ENCODE data around the gene EPB41L4B.

GRCh38 chr9:109250771-109251079, 70.1 kb downstream of the EPB41L4B start:
- TF ChIP-seq, protein P1, sequence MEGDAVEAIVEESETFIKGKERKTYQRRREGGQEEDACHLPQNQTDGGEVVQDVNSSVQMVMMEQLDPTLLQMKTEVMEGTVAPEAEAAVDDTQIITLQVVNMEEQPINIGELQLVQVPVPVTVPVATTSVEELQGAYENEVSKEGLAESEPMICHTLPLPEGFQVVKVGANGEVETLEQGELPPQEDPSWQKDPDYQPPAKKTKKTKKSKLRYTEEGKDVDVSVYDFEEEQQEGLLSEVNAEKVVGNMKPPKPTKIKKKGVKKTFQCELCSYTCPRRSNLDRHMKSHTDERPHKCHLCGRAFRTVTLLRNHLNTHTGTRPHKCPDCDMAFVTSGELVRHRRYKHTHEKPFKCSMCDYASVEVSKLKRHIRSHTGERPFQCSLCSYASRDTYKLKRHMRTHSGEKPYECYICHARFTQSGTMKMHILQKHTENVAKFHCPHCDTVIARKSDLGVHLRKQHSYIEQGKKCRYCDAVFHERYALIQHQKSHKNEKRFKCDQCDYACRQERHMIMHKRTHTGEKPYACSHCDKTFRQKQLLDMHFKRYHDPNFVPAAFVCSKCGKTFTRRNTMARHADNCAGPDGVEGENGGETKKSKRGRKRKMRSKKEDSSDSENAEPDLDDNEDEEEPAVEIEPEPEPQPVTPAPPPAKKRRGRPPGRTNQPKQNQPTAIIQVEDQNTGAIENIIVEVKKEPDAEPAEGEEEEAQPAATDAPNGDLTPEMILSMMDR (IDR thresholded peaks at IDR 0.05 in 2 of 3, conservative IDR thresholded peaks at IDR 0.05 in 1 of 3; ENCODE audit: borderline replicate concordance in 1 of 3, insufficient read depth in 1 of 3, low read depth in 2 of 3, low read length in 2 of 3) = no peak
- TF ChIP-seq POLR2AphosphoS5 (IDR thresholded peaks at IDR 0.05; ENCODE audit: low read depth, low read length) (no peak), POLR2A (IDR thresholded peaks at IDR 0.05; ENCODE audit: borderline replicate concordance, extremely low read depth, insufficient read depth, insufficient read length) (no peak), ATF3 (IDR thresholded peaks at IDR 0.05) (no peak), REST (IDR thresholded peaks at IDR 0.05; ENCODE audit: low read depth) (no peak), EZH2 (IDR thresholded peaks at IDR 0.05) (no peak), ZNF274 (IDR thresholded peaks at IDR 0.05; ENCODE audit: low read depth, low read length) (no peak), TCF7L2 (IDR thresholded peaks at IDR 0.05; ENCODE audit: borderline replicate concordance, extremely low read depth, insufficient read depth, insufficient read length) (no peak), ELF1 (IDR thresholded peaks at IDR 0.05; ENCODE audit: borderline replicate concordance, low read depth) (no peak)
- TF ChIP-seq, protein P2, sequence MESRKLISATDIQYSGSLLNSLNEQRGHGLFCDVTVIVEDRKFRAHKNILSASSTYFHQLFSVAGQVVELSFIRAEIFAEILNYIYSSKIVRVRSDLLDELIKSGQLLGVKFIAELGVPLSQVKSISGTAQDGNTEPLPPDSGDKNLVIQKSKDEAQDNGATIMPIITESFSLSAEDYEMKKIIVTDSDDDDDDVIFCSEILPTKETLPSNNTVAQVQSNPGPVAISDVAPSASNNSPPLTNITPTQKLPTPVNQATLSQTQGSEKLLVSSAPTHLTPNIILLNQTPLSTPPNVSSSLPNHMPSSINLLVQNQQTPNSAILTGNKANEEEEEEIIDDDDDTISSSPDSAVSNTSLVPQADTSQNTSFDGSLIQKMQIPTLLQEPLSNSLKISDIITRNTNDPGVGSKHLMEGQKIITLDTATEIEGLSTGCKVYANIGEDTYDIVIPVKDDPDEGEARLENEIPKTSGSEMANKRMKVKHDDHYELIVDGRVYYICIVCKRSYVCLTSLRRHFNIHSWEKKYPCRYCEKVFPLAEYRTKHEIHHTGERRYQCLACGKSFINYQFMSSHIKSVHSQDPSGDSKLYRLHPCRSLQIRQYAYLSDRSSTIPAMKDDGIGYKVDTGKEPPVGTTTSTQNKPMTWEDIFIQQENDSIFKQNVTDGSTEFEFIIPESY (IDR thresholded peaks at IDR 0.05; ENCODE audit: extremely low read depth, insufficient replicate concordance, low read length) = no peak
